Measurements from ENCODE around the gene RHBDL1. TPM values are rescaled to one million over a fixed set of nuclear protein-coding genes. Genes with fewer than 3 reads are reported as not detected.

Gene RHBDL1
- total and polyA plus RNA-seq, 2 of the 8 experiments (the other 6 are each of a cell fraction or from before 2014, with no cell fraction given): 4.0 to 8.1 TPM

DNA sequence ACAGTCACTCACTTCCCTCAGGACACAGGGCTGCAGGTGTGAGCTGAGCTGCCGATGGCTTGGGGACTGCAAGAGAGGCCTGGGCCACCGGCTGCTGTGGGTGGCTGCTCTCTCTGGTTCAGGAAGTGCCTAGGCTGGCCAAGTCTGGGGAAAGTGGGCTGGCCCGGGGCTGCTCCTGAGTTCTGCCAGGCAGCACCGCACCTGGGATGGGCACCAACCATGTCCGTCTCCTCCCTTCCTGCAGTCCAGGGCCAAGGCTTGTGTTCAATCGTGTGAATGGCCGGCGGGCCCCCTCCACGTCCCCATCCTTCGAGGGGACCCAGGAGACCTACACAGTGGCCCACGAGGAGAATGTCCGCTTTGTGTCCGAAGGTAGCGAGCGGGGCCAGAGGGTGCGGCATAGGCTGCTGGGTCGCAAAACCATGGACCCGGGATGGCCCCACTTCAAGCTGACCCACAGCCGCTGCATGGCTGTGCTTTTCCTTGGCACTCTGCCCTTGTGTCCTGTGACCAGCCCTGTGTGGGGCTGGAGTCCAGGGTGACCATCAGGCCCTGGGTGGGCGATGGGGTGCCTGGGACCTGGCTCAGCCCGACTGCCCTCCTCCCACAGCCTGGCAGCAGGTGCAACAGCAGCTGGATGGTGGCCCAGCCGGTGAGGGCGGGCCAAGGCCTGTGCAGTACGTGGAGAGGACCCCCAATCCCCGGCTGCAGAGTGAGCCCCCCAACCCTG lies 28.1 kb upstream of the RHBDL1 start (continued):
- TF ChIP-seq SAP30 (IDR thresholded peaks at IDR 0.05; ENCODE audit: insufficient read depth, insufficient replicate concordance, low read length) (no peak), FOSL1 (IDR thresholded peaks at IDR 0.05; ENCODE audit: insufficient read depth, low read depth, low read length) (no peak), RBBP5 (IDR thresholded peaks at IDR 0.05; ENCODE audit: borderline replicate concordance, low read depth, low read length) (no peak)
- TF ChIP-seq, protein P1, sequence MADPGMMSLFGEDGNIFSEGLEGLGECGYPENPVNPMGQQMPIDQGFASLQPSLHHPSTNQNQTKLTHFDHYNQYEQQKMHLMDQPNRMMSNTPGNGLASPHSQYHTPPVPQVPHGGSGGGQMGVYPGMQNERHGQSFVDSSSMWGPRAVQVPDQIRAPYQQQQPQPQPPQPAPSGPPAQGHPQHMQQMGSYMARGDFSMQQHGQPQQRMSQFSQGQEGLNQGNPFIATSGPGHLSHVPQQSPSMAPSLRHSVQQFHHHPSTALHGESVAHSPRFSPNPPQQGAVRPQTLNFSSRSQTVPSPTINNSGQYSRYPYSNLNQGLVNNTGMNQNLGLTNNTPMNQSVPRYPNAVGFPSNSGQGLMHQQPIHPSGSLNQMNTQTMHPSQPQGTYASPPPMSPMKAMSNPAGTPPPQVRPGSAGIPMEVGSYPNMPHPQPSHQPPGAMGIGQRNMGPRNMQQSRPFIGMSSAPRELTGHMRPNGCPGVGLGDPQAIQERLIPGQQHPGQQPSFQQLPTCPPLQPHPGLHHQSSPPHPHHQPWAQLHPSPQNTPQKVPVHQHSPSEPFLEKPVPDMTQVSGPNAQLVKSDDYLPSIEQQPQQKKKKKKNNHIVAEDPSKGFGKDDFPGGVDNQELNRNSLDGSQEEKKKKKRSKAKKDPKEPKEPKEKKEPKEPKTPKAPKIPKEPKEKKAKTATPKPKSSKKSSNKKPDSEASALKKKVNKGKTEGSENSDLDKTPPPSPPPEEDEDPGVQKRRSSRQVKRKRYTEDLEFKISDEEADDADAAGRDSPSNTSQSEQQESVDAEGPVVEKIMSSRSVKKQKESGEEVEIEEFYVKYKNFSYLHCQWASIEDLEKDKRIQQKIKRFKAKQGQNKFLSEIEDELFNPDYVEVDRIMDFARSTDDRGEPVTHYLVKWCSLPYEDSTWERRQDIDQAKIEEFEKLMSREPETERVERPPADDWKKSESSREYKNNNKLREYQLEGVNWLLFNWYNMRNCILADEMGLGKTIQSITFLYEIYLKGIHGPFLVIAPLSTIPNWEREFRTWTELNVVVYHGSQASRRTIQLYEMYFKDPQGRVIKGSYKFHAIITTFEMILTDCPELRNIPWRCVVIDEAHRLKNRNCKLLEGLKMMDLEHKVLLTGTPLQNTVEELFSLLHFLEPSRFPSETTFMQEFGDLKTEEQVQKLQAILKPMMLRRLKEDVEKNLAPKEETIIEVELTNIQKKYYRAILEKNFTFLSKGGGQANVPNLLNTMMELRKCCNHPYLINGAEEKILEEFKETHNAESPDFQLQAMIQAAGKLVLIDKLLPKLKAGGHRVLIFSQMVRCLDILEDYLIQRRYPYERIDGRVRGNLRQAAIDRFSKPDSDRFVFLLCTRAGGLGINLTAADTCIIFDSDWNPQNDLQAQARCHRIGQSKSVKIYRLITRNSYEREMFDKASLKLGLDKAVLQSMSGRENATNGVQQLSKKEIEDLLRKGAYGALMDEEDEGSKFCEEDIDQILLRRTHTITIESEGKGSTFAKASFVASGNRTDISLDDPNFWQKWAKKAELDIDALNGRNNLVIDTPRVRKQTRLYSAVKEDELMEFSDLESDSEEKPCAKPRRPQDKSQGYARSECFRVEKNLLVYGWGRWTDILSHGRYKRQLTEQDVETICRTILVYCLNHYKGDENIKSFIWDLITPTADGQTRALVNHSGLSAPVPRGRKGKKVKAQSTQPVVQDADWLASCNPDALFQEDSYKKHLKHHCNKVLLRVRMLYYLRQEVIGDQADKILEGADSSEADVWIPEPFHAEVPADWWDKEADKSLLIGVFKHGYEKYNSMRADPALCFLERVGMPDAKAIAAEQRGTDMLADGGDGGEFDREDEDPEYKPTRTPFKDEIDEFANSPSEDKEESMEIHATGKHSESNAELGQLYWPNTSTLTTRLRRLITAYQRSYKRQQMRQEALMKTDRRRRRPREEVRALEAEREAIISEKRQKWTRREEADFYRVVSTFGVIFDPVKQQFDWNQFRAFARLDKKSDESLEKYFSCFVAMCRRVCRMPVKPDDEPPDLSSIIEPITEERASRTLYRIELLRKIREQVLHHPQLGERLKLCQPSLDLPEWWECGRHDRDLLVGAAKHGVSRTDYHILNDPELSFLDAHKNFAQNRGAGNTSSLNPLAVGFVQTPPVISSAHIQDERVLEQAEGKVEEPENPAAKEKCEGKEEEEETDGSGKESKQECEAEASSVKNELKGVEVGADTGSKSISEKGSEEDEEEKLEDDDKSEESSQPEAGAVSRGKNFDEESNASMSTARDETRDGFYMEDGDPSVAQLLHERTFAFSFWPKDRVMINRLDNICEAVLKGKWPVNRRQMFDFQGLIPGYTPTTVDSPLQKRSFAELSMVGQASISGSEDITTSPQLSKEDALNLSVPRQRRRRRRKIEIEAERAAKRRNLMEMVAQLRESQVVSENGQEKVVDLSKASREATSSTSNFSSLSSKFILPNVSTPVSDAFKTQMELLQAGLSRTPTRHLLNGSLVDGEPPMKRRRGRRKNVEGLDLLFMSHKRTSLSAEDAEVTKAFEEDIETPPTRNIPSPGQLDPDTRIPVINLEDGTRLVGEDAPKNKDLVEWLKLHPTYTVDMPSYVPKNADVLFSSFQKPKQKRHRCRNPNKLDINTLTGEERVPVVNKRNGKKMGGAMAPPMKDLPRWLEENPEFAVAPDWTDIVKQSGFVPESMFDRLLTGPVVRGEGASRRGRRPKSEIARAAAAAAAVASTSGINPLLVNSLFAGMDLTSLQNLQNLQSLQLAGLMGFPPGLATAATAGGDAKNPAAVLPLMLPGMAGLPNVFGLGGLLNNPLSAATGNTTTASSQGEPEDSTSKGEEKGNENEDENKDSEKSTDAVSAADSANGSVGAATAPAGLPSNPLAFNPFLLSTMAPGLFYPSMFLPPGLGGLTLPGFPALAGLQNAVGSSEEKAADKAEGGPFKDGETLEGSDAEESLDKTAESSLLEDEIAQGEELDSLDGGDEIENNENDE (IDR thresholded peaks at IDR 0.05; ENCODE audit: insufficient replicate concordance, low read length): no peak
